HEK293 (cell line): ENCODE measurements around the gene MALL.
"Not testable (repeated sequence)": the region's sequence is repeated elsewhere in the genome, so short reads cannot be mapped to it uniquely, and the experiment has no call there.

Experiments
- CTCF ChIA-PET: fragments of 350-600 bp; formaldehyde crosslinking; extraction: SDS; loops from one replicate; lab custom pipeline; 2021; ENCODE audit warnings: antibody characterized with exemption; lab: Yijun Ruan, JAX
- POLR2A ChIA-PET: fragments of 300-600 bp; formaldehyde crosslinking; extraction: SDS; loops from one replicate; lab custom pipeline; 2020; ENCODE audit warnings: antibody characterized with exemption, inconsistent platforms; lab: Yijun Ruan, JAX
- H3K27ac ChIP-seq: fragments of 200-500 bp; sonication (Bioruptor generic); 2 replicates; pipeline ENCODE4 v1.5.1; 2014; ENCODE audit warnings: low read depth, low read length, control low read depth, inconsistent platforms; ENCODE audit errors: extremely low read depth
- H3K36me3 ChIP-seq, 2 experiments: fragments of 200-500 bp in 1 of 2; sonication (Bioruptor generic) in 1 of 2; 1 replicate in 1 of 2; 2 replicates in 1 of 2; pipeline ENCODE4 v1.5.1; 2014 to 2017; ENCODE audit warnings: inconsistent platforms in 2 of 2, low read length in 2 of 2; ENCODE audit not compliant: control insufficient read depth in 2 of 2, insufficient read depth in 1 of 2
- H3K4me1 ChIP-seq: fragments of 200-500 bp; sonication (Bioruptor generic); 2 replicates; pipeline ENCODE4 v1.5.1; 2014; ENCODE audit warnings: mild to moderate bottlenecking, low read length, inconsistent platforms; ENCODE audit not compliant: control insufficient read depth, insufficient read depth
- H3K4me3 ChIP-seq: 2 replicates; pipeline ENCODE4 v1.5.1; 2011; ENCODE audit warnings: low read depth, mild to moderate bottlenecking, control low read depth, low read length, moderate library complexity
- H3K9me3 ChIP-seq: fragments of 200-500 bp; sonication (Bioruptor generic); 2 replicates; pipeline ENCODE4 v1.5.1; 2014; ENCODE audit warnings: low read depth, low read length, inconsistent platforms; ENCODE audit not compliant: control insufficient read depth, insufficient read depth
- INSM2 ChIP-seq: fragments of 450-650 bp; formaldehyde crosslinking; IDR thresholded peaks from 2 replicates; pipeline ENCODE4 v1.5.1; 2016; ENCODE audit warnings: missing biosample characterization, missing genetic modification characterization
- KLF1 ChIP-seq: fragments of 450-650 bp; formaldehyde crosslinking; IDR thresholded peaks from 2 replicates; pipeline ENCODE4 v1.5.1; 2016; ENCODE audit warnings: missing biosample characterization, missing genetic modification characterization
- KLF9 ChIP-seq: fragments of 450-650 bp; formaldehyde crosslinking; IDR thresholded peaks from 2 replicates; pipeline ENCODE4 v1.5.1; 2016; ENCODE audit warnings: missing biosample characterization, missing genetic modification characterization, low read depth
- MEIS1 ChIP-seq: sonication (generic); formaldehyde crosslinking; IDR thresholded peaks from 2 replicates; pipeline ENCODE4 v1.8.1; 2022; ENCODE audit warnings: missing genetic modification reagents, mild to moderate bottlenecking, borderline replicate concordance
- PRDM1 ChIP-seq: fragments of 450-650 bp; formaldehyde crosslinking; IDR thresholded peaks from 2 replicates; pipeline ENCODE4; 2016; ENCODE audit warnings: missing biosample characterization, missing genetic modification characterization
- PRDM2 ChIP-seq: fragments of 450-650 bp; formaldehyde crosslinking; IDR thresholded peaks from 2 replicates; pipeline ENCODE4 v1.5.1; 2016; ENCODE audit warnings: missing biosample characterization, missing genetic modification characterization, borderline replicate concordance
- SALL2 ChIP-seq: fragments of 450-650 bp; formaldehyde crosslinking; IDR thresholded peaks from 2 replicates; pipeline ENCODE4 v1.5.0; 2017; ENCODE audit warnings: missing biosample characterization, mild to moderate bottlenecking, missing genetic modification characterization, borderline replicate concordance
- ZBTB8A ChIP-seq: fragments of 450-650 bp; formaldehyde crosslinking; IDR thresholded peaks from 2 replicates; pipeline ENCODE4 v1.5.1; 2016; ENCODE audit warnings: missing biosample characterization, missing genetic modification characterization
- ZFP37 ChIP-seq: fragments of 450-650 bp; formaldehyde crosslinking; IDR thresholded peaks from 2 replicates; pipeline ENCODE4 v1.5.1; 2016; ENCODE audit warnings: missing biosample characterization, missing genetic modification characterization
- ZIC2 ChIP-seq: fragments of 450-650 bp; formaldehyde crosslinking; IDR thresholded peaks from 2 replicates; pipeline ENCODE4 v1.5.1; 2016; ENCODE audit warnings: missing biosample characterization, missing genetic modification characterization
- ZNF114 ChIP-seq: fragments of 450-650 bp; formaldehyde crosslinking; IDR thresholded peaks from 2 replicates; pipeline ENCODE4 v1.5.0; 2017; ENCODE audit warnings: missing biosample characterization, missing genetic modification characterization
- ZNF18 ChIP-seq: fragments of 450-650 bp; formaldehyde crosslinking; IDR thresholded peaks from 2 replicates; pipeline ENCODE4 v1.5.1; 2016; ENCODE audit warnings: missing biosample characterization, missing genetic modification characterization
- ZNF202 ChIP-seq: fragments of 450-650 bp; formaldehyde crosslinking; IDR thresholded peaks from 2 replicates; pipeline ENCODE4 v1.5.1; 2016; ENCODE audit warnings: missing biosample characterization, missing genetic modification characterization, borderline replicate concordance
- ZNF223 ChIP-seq: fragments of 450-650 bp; formaldehyde crosslinking; IDR thresholded peaks from 2 replicates; pipeline ENCODE4 v1.5.1; 2016; ENCODE audit warnings: missing biosample characterization, missing genetic modification characterization
- ZNF248 ChIP-seq: fragments of 450-650 bp; formaldehyde crosslinking; IDR thresholded peaks from 2 replicates; pipeline ENCODE4 v1.5.1; 2017; ENCODE audit warnings: missing biosample characterization, missing genetic modification characterization
- ZNF26 ChIP-seq: fragments of 450-650 bp; formaldehyde crosslinking; IDR thresholded peaks from 2 replicates; pipeline ENCODE4 v1.5.1; 2016; ENCODE audit warnings: missing biosample characterization, missing genetic modification characterization
- ZNF335 ChIP-seq: fragments of 450-650 bp; formaldehyde crosslinking; conservative IDR thresholded peaks from 2 replicates; pipeline ENCODE4 v1.5.1; 2016; ENCODE audit warnings: missing biosample characterization, missing genetic modification characterization
- ZNF391 ChIP-seq: fragments of 450-650 bp; formaldehyde crosslinking; IDR thresholded peaks from 2 replicates; pipeline ENCODE4 v1.5.1; 2016; ENCODE audit warnings: low read depth, missing biosample characterization, missing genetic modification characterization, borderline replicate concordance
- ZNF394 ChIP-seq: fragments of 450-650 bp; formaldehyde crosslinking; IDR thresholded peaks from 2 replicates; pipeline ENCODE4 v1.5.1; 2016; ENCODE audit warnings: missing biosample characterization, missing genetic modification characterization, mild to moderate bottlenecking, moderate library complexity, borderline replicate concordance
- ZNF449 ChIP-seq: fragments of 450-650 bp; formaldehyde crosslinking; IDR thresholded peaks from 2 replicates; pipeline ENCODE4 v1.5.1; 2017; ENCODE audit warnings: missing biosample characterization, mild to moderate bottlenecking, missing genetic modification characterization, moderate library complexity
- ZNF510 ChIP-seq: fragments of 450-650 bp; formaldehyde crosslinking; IDR thresholded peaks from 2 replicates; pipeline ENCODE4 v1.5.1; 2018; ENCODE audit warnings: mild to moderate bottlenecking, missing genetic modification characterization, missing biosample characterization; ENCODE audit not compliant: insufficient replicate concordance
- ZNF544 ChIP-seq: fragments of 450-650 bp; formaldehyde crosslinking; IDR thresholded peaks from 2 replicates; pipeline ENCODE4 v1.5.0; 2017; ENCODE audit warnings: missing biosample characterization, missing genetic modification characterization
- ZNF571 ChIP-seq: fragments of 450-650 bp; formaldehyde crosslinking; IDR thresholded peaks from 2 replicates; pipeline ENCODE4 v1.5.0; 2017; ENCODE audit warnings: missing biosample characterization, missing genetic modification characterization
- ZNF610 ChIP-seq: fragments of 450-650 bp; formaldehyde crosslinking; IDR thresholded peaks from 2 replicates; pipeline ENCODE4 v1.5.1; 2016; ENCODE audit warnings: missing biosample characterization, missing genetic modification characterization, borderline replicate concordance
- ZNF768 ChIP-seq: fragments of 450-650 bp; formaldehyde crosslinking; IDR thresholded peaks from 2 replicates; pipeline ENCODE4 v1.5.1; 2018; ENCODE audit warnings: missing biosample characterization, mild to moderate bottlenecking, missing genetic modification characterization
- ZNF791 ChIP-seq: fragments of 450-650 bp; formaldehyde crosslinking; IDR thresholded peaks from 2 replicates; pipeline ENCODE4 v1.5.1; 2016; ENCODE audit warnings: missing biosample characterization, missing genetic modification characterization

Gene MALL

GRCh38 chr2:110101280-110101844 is 14.3 kb downstream of the MALL start (continued):
- TF ChIP-seq ZNF791 (tag by site-specific recombination): no peak
- TF ChIP-seq ZNF223 (tag by site-specific recombination): no peak
- TF ChIP-seq ZNF26 (tag by site-specific recombination): no peak
- no peak for TF ChIP-seq INSM2
- no peak for TF ChIP-seq KLF9 (tag by site-specific recombination)
- no peak for TF ChIP-seq ZNF544 (tag by site-specific recombination)
- TF ChIP-seq ZFP37 (tag by site-specific recombination): peak; percentile 34; the same call in 1 of the 2 replicates
- no peak for TF ChIP-seq ZNF510 (tag by site-specific recombination)
- 0 out of 2 replicates have a peak, but pooled peaks have one; percentile 17 for TF ChIP-seq ZNF449
- peak; percentile 85 for TF ChIP-seq ZNF335
- TF ChIP-seq ZNF394 (tag by site-specific recombination): 0 out of 2 replicates have a peak, but pooled peaks have one; percentile 14
- TF ChIP-seq KLF1 (tag by site-specific recombination): 0 out of 2 replicates have a peak, but pooled peaks have one; percentile 16
- TF ChIP-seq ZNF571 (tag by site-specific recombination): no peak
- no peak for TF ChIP-seq SALL2 (tag by site-specific recombination)
- TF ChIP-seq MEIS1: no peak
- TF ChIP-seq ZNF768 (tag by site-specific recombination): no peak
- no peak for TF ChIP-seq ZNF114 (tag by site-specific recombination)
- 0 out of 2 replicates have a peak, but pooled peaks have one; percentile 65 for TF ChIP-seq ZNF18
- peak; percentile 55 for TF ChIP-seq ZIC2
- peak; percentile 86 for TF ChIP-seq ZBTB8A
- no peak for TF ChIP-seq ZNF391
- 0 out of 2 replicates have a peak, but pooled peaks have one; percentile 16 for TF ChIP-seq PRDM1 (tag by site-specific recombination)
- no peak for TF ChIP-seq PRDM2 (tag by site-specific recombination)
- TF ChIP-seq ZNF610 (tag by site-specific recombination): no peak
- no peak for TF ChIP-seq ZNF202 (tag by site-specific recombination)
- no peak for TF ChIP-seq ZNF248

- Histone ChIP-seq H3K27ac (peak overlapping the region; percentile 41; the same call in 1 of the 2 replicates), H3K4me1 (peaks cover 17% of the 10 kb centered on the region)
- H3K4me3 ChIP-seq, H3K9me3 ChIP-seq, H3K36me3 ChIP-seq, CTCF ChIA-PET, POLR2A ChIA-PET: not testable (repeated sequence)
Observed at GRCh38 chr2:110100880-110101279, 14.7 kb downstream of the MALL start.
